Spleen (tissue), 7 donors: ENCODE results near the gene EPB41L4B.

Experiments used
- POLR2A ChIP-seq, 3 donors: fragments of 450-650 bp; IDR thresholded peaks; one replicate each; pipeline ENCODE4 v1.5.1; 2017; ENCODE audit warnings: antibody characterized with exemption in 3 of 3, mild to moderate bottlenecking in 1 of 3
- POLR2AphosphoS5 ChIP-seq, 3 donors: sonication (generic); formaldehyde crosslinking; IDR thresholded peaks; one replicate each; pipeline ENCODE4 v1.5.1; 2017; ENCODE audit warnings: antibody characterized with exemption in 3 of 3
- TF ChIP-seq, protein P1 (sequence below), 11 experiments: fragments of 200-600 bp in 7 of 11; fragments of 450-650 bp in 4 of 11; sonication (generic) in 4 of 11; IDR thresholded peaks in 8 of 11; conservative IDR thresholded peaks in 3 of 11; 1 replicate in 7 of 11; 2 replicates in 4 of 11; pipeline versions ENCODE4 v1.4.0 to v1.8.0; 2016 to 2021; ENCODE audit warnings: antibody characterized with exemption in 11 of 11, inconsistent platforms in 4 of 11, mild to moderate bottlenecking in 1 of 11
- donor health status: DM: no; HTN: no; CAD: no; lungs with moderate emphysema.
- donor health status: DM: no; HTN: no; CAD: no.
- donor health status: DM: no; HTN: no; CAD: no.

DNA sequence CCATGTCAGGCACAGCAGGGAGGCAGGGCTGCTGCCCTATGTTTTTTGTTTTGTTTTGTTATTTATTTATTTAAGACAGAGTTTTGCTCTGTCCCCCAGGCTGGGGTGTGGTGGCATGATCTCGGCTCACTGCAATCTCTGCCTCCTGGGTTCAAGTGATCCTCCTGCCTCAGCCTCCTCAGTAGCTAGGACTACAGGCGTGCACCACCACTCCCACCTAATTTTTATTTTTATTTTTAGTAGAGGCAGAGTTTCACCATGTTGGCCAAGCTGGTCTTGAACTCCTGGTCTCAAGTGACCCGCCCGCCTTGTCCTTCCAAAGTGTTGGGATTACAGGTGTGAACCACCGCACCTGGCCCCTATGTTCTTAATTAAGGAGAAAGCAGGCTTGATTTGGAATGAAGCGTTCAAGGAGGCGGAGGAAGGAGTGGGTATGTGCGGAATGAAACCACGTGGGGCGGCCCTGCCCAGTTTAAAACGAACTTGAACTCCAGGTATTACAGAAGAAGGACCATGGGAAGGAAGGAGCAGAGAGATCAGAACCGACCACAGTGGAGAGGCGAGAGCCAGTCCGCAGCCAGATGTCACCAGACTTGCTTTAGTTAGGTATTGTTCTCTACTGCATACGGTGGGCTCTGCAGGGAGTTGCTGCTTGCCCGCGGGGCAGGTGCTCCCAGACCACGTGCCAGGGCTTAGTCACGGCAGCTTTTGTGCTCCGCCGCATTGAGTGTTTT, 34.9 kb upstream of the EPB41L4B start:
- TF ChIP-seq POLR2A (IDR thresholded peaks at IDR 0.05) (no peak), POLR2AphosphoS5 (IDR thresholded peaks at IDR 0.05) (no peak)
- TF ChIP-seq, protein P1, sequence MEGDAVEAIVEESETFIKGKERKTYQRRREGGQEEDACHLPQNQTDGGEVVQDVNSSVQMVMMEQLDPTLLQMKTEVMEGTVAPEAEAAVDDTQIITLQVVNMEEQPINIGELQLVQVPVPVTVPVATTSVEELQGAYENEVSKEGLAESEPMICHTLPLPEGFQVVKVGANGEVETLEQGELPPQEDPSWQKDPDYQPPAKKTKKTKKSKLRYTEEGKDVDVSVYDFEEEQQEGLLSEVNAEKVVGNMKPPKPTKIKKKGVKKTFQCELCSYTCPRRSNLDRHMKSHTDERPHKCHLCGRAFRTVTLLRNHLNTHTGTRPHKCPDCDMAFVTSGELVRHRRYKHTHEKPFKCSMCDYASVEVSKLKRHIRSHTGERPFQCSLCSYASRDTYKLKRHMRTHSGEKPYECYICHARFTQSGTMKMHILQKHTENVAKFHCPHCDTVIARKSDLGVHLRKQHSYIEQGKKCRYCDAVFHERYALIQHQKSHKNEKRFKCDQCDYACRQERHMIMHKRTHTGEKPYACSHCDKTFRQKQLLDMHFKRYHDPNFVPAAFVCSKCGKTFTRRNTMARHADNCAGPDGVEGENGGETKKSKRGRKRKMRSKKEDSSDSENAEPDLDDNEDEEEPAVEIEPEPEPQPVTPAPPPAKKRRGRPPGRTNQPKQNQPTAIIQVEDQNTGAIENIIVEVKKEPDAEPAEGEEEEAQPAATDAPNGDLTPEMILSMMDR (IDR thresholded peaks at IDR 0.05 in 8 of 11, conservative IDR thresholded peaks at IDR 0.05 in 3 of 11), result no peak
